ENCODE measurements around the gene DNAI2.

- TF ChIP-seq CTCF (conservative IDR thresholded peaks at IDR 0.05; ENCODE audit: low read length) (no peak), EZH2phosphoT487 (IDR thresholded peaks at IDR 0.05; ENCODE audit: borderline replicate concordance) (no peak)
These were observed 58.1 kb downstream of the DNAI2 start for GRCh38 chr17:74332017-74332650.

Measured in Loucy (cell line).